Smooth muscle cell (in vitro differentiated cells): Measurements from ENCODE around the gene TMEM53. TPM values are rescaled to one million over a fixed set of nuclear protein-coding genes. Genes with fewer than 3 reads are reported as not detected.

Experiments
- DNase-seq: peaks from one replicate; lab custom pipeline; 2025; ENCODE audit not compliant: unreplicated experiment; lab: John Stamatoyannopoulos, UW
- H2AFZ ChIP-seq: fragments of 200-600 bp; sonication (generic); 2 replicates; pipeline ENCODE4 v1.6.0; 2016; ENCODE audit warnings: antibody characterized with exemption, low read depth, mild to moderate bottlenecking
- H3F3A ChIP-seq: fragments of 200-600 bp; sonication (generic); 2 replicates; pipeline ENCODE4 v1.6.0; 2017; ENCODE audit warnings: antibody characterized with exemption, low read depth
- H3K27ac ChIP-seq: fragments of 200-600 bp; sonication (generic); 2 replicates; pipeline ENCODE4 v1.5.1; 2016; ENCODE audit warnings: low read depth, mild to moderate bottlenecking
- H3K27me3 ChIP-seq: fragments of 200-600 bp; sonication (generic); 2 replicates; pipeline ENCODE4 v1.6.1; 2016; ENCODE audit warnings: low read depth, mild to moderate bottlenecking
- H3K36me3 ChIP-seq: fragments of 200-600 bp; sonication (generic); 2 replicates; pipeline ENCODE4 v1.5.1; 2016; ENCODE audit warnings: low read depth
- H3K4me1 ChIP-seq: fragments of 200-600 bp; sonication (generic); 2 replicates; pipeline ENCODE4 v1.5.1; 2016; ENCODE audit warnings: low read depth
- H3K4me2 ChIP-seq: fragments of 200-600 bp; sonication (generic); 2 replicates; pipeline ENCODE4 v1.6.0; 2016; ENCODE audit warnings: mild to moderate bottlenecking
- H3K4me3 ChIP-seq: fragments of 200-600 bp; sonication (generic); 2 replicates; pipeline ENCODE4 v1.5.1; 2016; ENCODE audit warnings: mild to moderate bottlenecking
- H3K79me2 ChIP-seq: fragments of 200-600 bp; sonication (generic); 2 replicates; pipeline ENCODE4 v1.6.0; 2016; ENCODE audit warnings: low read depth, mild to moderate bottlenecking
- H3K9ac ChIP-seq: fragments of 200-600 bp; sonication (generic); 2 replicates; pipeline ENCODE4 v1.6.0; 2016; ENCODE audit warnings: low read depth
- H3K9me3 ChIP-seq: fragments of 200-600 bp; sonication (generic); replicated peaks from 2 replicates; pipeline ENCODE4 v1.5.1; 2016; ENCODE audit warnings: low read depth
- H4K20me1 ChIP-seq: fragments of 200-600 bp; sonication (generic); 2 replicates; pipeline ENCODE4 v1.6.0; 2016; ENCODE audit warnings: low read depth
- CTCF ChIP-seq: fragments of 200-600 bp; sonication (generic); IDR thresholded peaks from 2 replicates; pipeline ENCODE4 v1.5.1; 2017; ENCODE audit warnings: borderline replicate concordance, mild to moderate bottlenecking, antibody characterized with exemption; ENCODE audit not compliant: insufficient read depth, poor library complexity, severe bottlenecking
- WGBS: methylation state at CpG from one replicate; pipeline ENCODE4 v1.1.7; 2016; ENCODE audit warnings: low lambda C conversion rate; 5-methylcytosine and 5-hydroxymethylcytosine counted together
- polyA plus RNA-seq: library from polyadenylated mRNA; unstranded; fragments of >200 nt; fragmentation: Nextera tagmentation; extraction: Ambion mirVana; gene quantifications from 2 replicates; pipeline ENCODE4 v1.2.1, GENCODE V29; 2016
- total RNA-seq: library from RNA; depleted of rRNA; stranded (reverse); fragments of >200 nt; gene quantifications from 2 replicates; pipeline ENCODE4 v1.2.3, GENCODE V29; 2014

TMEM53 gene
- total and polyA plus RNA-seq, 2 experiments from 2014 or later, result 8.1 to 15.5 TPM

- H3K36me3 ChIP-seq, result no peaks in the 10 kb centered on the region
- no peak for TF ChIP-seq CTCF
- no peaks in the 10 kb centered on the region for H4K20me1 ChIP-seq
- H3K27me3 ChIP-seq, result no peaks in the 10 kb centered on the region
- no peak overlapping the region for H3K27ac ChIP-seq
- H3K79me2 ChIP-seq, result no peaks in the 10 kb centered on the region
- no peak overlapping the region for H3K4me2 ChIP-seq
- no peaks in the 10 kb centered on the region for H3K9me3 ChIP-seq
- WGBS, result 96% methylated on average over 4 of the region's 4 CpGs
- no peaks in the 10 kb centered on the region for H3F3A ChIP-seq
- no peak overlapping the region for H2AFZ ChIP-seq
- H3K4me1 ChIP-seq, result no peaks in the 10 kb centered on the region
- no peak overlapping the region for H3K4me3 ChIP-seq
- no peak overlapping the region for H3K9ac ChIP-seq
- DNase-seq, result no peak
These were observed 4.3 kb upstream of the TMEM53 start for GRCh38 chr1:44678626-44679025.

DNA sequence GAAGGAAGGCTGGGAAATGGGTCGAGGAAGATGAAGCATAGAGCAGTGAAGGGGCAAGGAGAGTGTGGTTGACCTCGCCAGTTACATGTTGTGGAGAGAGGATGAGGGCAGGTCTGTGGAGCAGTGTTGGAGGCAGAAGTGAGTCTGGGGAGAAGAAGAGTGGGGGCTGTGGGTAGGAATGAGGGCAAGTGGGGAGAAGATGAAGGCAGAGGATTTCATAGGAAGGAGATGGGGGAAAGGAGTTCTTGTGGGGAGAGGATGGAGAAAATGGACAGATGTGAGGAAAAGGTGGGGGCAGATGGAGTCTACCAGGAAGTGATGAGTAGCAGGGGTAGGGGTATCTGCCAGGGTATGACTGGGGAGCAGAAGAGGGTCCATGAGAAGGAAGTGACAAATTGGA, 3.8 kb upstream of the TMEM53 start:
- H4K20me1 ChIP-seq, result no peaks in the 10 kb centered on the region
- no peak for DNase-seq
- WGBS, result 91% methylated on average over 2 of the region's 2 CpGs
- no peaks in the 10 kb centered on the region for H3K36me3 ChIP-seq
- no peak overlapping the region for H3K9ac ChIP-seq
- no peaks in the 10 kb centered on the region for H3K4me1 ChIP-seq
- H3K27ac ChIP-seq, result no peak overlapping the region
- no peaks in the 10 kb centered on the region for H3K9me3 ChIP-seq
- H3K4me3 ChIP-seq, result no peak overlapping the region
- no peak overlapping the region for H2AFZ ChIP-seq
- no peak for TF ChIP-seq CTCF
- no peaks in the 10 kb centered on the region for H3K27me3 ChIP-seq
- H3K4me2 ChIP-seq, result no peak overlapping the region
- no peaks in the 10 kb centered on the region for H3K79me2 ChIP-seq
- peaks cover 3% of the 10 kb centered on the region for H3F3A ChIP-seq

DNA sequence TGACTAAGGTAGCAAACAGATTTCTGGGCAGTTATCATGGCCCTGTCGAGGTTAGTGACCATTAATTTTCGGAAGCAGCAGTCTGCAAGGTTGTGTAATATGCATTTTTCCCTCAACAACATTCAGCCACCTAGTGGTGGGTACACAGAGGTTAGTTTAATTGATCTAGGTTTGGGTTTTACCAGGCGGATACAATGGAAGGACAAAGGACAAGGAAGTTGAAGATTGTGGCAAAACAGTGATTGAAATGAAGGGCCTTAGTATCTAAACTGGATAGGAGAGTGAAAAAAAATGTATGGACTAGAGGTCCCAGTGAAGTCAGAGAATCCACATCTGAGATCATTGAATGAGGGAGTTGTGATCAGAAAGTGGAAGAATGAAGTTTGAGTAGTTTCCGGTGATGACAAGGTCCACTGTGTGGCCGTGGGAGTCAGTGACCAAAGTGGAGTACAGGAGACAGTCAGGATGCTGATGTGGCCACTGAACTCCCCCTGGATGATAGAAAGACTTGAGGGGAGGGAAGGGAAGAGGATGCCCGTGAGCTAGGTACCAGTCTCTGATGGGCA, 3.0 kb upstream of the TMEM53 start:
- H2AFZ ChIP-seq, result no peak overlapping the region
- peak; percentile 37 for TF ChIP-seq CTCF

DNA sequence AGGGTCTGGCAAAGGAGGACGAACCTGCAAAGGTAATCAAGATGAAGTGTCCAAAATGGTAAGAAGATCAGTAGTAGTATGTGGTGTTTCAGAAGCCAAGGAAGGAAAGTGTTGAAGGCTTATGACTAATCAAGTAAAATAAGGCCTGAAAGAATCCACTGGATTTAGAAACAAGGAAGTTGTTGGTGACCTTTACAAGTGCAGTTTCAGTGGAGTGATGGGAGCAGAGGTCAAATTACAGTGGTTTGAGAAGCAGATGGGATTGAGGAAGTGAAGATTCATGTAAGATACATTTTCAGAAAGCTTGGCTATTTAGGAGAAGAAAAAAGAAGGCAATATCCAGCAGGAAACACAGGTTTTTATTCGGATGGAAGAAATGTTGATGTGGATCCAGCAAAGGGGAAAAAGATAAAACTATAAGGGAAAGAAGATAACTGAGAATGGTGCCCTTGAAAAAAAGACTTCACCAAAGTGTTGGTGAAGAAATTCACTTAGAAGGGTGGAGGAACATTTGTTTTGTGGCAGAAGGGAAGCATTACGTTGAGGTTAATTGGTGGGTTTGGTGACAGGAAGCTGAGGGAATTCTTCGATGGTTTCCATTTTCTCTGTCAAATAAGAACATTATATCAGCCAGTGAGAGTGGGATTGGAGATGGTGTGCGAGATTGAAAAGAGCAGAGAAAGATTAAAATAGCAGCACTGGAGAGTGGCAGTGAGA, 2.4 kb upstream of the TMEM53 start:
- Histone ChIP-seq H3K4me3 (no peak overlapping the region), H3K9me3 (no peaks in the 10 kb centered on the region), H2AFZ (no peak overlapping the region), H3K4me1 (no peaks in the 10 kb centered on the region), H3K9ac (no peak overlapping the region), H3K4me2 (no peak overlapping the region), H3K27ac (no peak overlapping the region), H4K20me1 (no peaks in the 10 kb centered on the region), H3F3A (peaks cover 9% of the 10 kb centered on the region), H3K27me3 (no peaks in the 10 kb centered on the region), H3K79me2 (no peaks in the 10 kb centered on the region), H3K36me3 (no peaks in the 10 kb centered on the region)
- 88% methylated on average over 5 of the region's 5 CpGs for WGBS
- DNase-seq, result no peak
- no peak for TF ChIP-seq CTCF

More for the DNA sequence above, 3.0 kb upstream of the TMEM53 start:
- H3F3A ChIP-seq, result peaks cover 9% of the 10 kb centered on the region
- no peak overlapping the region for H3K9ac ChIP-seq
- no peaks in the 10 kb centered on the region for H3K27me3 ChIP-seq
- no peak overlapping the region for H3K27ac ChIP-seq
- H4K20me1 ChIP-seq, result no peaks in the 10 kb centered on the region
- no peak overlapping the region for H3K4me3 ChIP-seq
- H3K4me2 ChIP-seq, result no peak overlapping the region
- H3K9me3 ChIP-seq, result no peaks in the 10 kb centered on the region
- no peaks in the 10 kb centered on the region for H3K36me3 ChIP-seq
- 79% methylated on average over 6 of the region's 6 CpGs for WGBS
- no peaks in the 10 kb centered on the region for H3K79me2 ChIP-seq
- no peak for DNase-seq
- H3K4me1 ChIP-seq, result no peaks in the 10 kb centered on the region
